Liver (tissue), 9 donors: ENCODE measurements around the gene PIGP. TPM values are rescaled to one million over a fixed set of nuclear protein-coding genes. Genes with fewer than 3 reads are reported as not detected.

Experiments used
- DNase-seq: peaks from one replicate; pipeline ENCODE4 v3.0.0-alpha.2; 2017; ENCODE audit warnings: low spot score
- H3K27ac ChIP-seq, 2 donors: one replicate each; pipeline ENCODE4 v1.7.0; 2013; ENCODE audit warnings: inconsistent platforms in 2 of 2, low read length in 2 of 2, control low read depth in 1 of 2, low read depth in 1 of 2, mild to moderate bottlenecking in 1 of 2
- H3K27me3 ChIP-seq, 4 donors: one replicate each; pipeline versions ENCODE4 v1.6.1 to v1.7.0; 2013; ENCODE audit warnings: low read length in 3 of 4, inconsistent platforms in 1 of 4, mild to moderate bottlenecking in 1 of 4, moderate library complexity in 1 of 4; ENCODE audit not compliant: control insufficient read depth in 4 of 4, insufficient read depth in 4 of 4
- H3K36me3 ChIP-seq, 4 donors: one replicate each; pipeline versions ENCODE4 v1.6.1 to v1.7.0; 2013; ENCODE audit warnings: low read length in 3 of 4, mild to moderate bottlenecking in 3 of 4, low read depth in 1 of 4, moderate library complexity in 1 of 4; ENCODE audit not compliant: control insufficient read depth in 4 of 4, insufficient read depth in 3 of 4
- H3K4me1 ChIP-seq, 4 donors: one replicate each; pipeline versions ENCODE4 v1.6.1 to v1.7.0; 2013; ENCODE audit warnings: low read length in 3 of 4, mild to moderate bottlenecking in 3 of 4, moderate library complexity in 1 of 4; ENCODE audit not compliant: control insufficient read depth in 4 of 4, insufficient read depth in 4 of 4
- H3K4me3 ChIP-seq, 3 donors: one replicate each; pipeline versions ENCODE4 v1.6.1 to v1.7.0; 2013; ENCODE audit warnings: low read length in 3 of 3, control low read depth in 1 of 3, low read depth in 1 of 3, mild to moderate bottlenecking in 1 of 3
- H3K9ac ChIP-seq, 2 donors: one replicate each; pipeline ENCODE4 v1.7.0; 2013; ENCODE audit warnings: low read length in 2 of 2, mild to moderate bottlenecking in 2 of 2, moderate library complexity in 2 of 2, control low read depth in 1 of 2, low read depth in 1 of 2
- H3K9me3 ChIP-seq, 4 donors: one replicate each; pipeline versions ENCODE4 v1.6.1 to v1.7.0; 2013; ENCODE audit warnings: low read length in 3 of 4; ENCODE audit not compliant: control insufficient read depth in 4 of 4
- EGR1 ChIP-seq, 2 donors: IDR thresholded peaks; 2 replicates each; pipeline ENCODE4 v1.6.1; 2016 to 2018; ENCODE audit warnings: antibody characterized with exemption in 2 of 2, low read depth in 2 of 2
- FOXA1 ChIP-seq: IDR thresholded peaks from 2 replicates; pipeline ENCODE4 v1.6.1; 2016; ENCODE audit warnings: antibody characterized with exemption
- FOXA2 ChIP-seq: IDR thresholded peaks from 2 replicates; pipeline ENCODE4 v1.6.1; 2016; ENCODE audit warnings: antibody characterized with exemption
- GABPA ChIP-seq, 2 donors: IDR thresholded peaks in 1 of 2; conservative IDR thresholded peaks in 1 of 2; 2 replicates each; pipeline ENCODE4 v1.6.1; 2016; ENCODE audit warnings: antibody characterized with exemption in 2 of 2, mild to moderate bottlenecking in 1 of 2, moderate library complexity in 1 of 2
- HNF4A ChIP-seq, 2 donors: conservative IDR thresholded peaks; 2 replicates each; pipeline ENCODE4 v1.6.1; 2016; ENCODE audit warnings: antibody characterized with exemption in 2 of 2, mild to moderate bottlenecking in 2 of 2
- HNF4G ChIP-seq: IDR thresholded peaks from 2 replicates; pipeline ENCODE4 v1.6.1; 2016; ENCODE audit warnings: antibody characterized with exemption
- JUND ChIP-seq, 2 donors: IDR thresholded peaks; 2 replicates each; pipeline ENCODE4 v1.6.1; 2016; ENCODE audit warnings: antibody characterized with exemption in 2 of 2
- NR2F2 ChIP-seq: IDR thresholded peaks from 2 replicates; pipeline ENCODE4 v1.6.1; 2016; ENCODE audit warnings: antibody characterized with exemption
- RAD21 ChIP-seq, 2 donors: IDR thresholded peaks; 2 replicates each; pipeline ENCODE4 v1.6.1; 2016; ENCODE audit warnings: antibody characterized with exemption in 2 of 2, mild to moderate bottlenecking in 2 of 2
- RXRA ChIP-seq, 2 donors: IDR thresholded peaks; 2 replicates each; pipeline ENCODE4 v1.6.1; 2017 to 2018; ENCODE audit warnings: antibody characterized with exemption in 2 of 2, mild to moderate bottlenecking in 1 of 2
- TAF1 ChIP-seq: conservative IDR thresholded peaks from 2 replicates; pipeline ENCODE4 v1.6.1; 2016; ENCODE audit warnings: antibody characterized with exemption, mild to moderate bottlenecking
- YY1 ChIP-seq: IDR thresholded peaks from 2 replicates; pipeline ENCODE4 v1.6.1; 2016; ENCODE audit warnings: antibody characterized with exemption, mild to moderate bottlenecking
- WGBS: extraction: QIAGEN DNeasy Blood & Tissue Kit; methylation state at CpG from one replicate; pipeline ENCODE4 v1.1.7; 2013; 5-methylcytosine and 5-hydroxymethylcytosine counted together
- polyA plus RNA-seq, 2 donors: library from polyadenylated mRNA; stranded (reverse) in 1 of 2; unstranded in 1 of 2; fragments of 200-250 nt in 1 of 2; fragments of >200 nt in 1 of 2; fragmentation: Nextera tagmentation in 1 of 2; extraction: Ambion mirVana in 1 of 2; gene quantifications; one replicate each; pipeline versions ENCODE4 v1.2.1 to v1.2.3, GENCODE V29; 2013 to 2015
- total RNA-seq, 2 donors: library from RNA; depleted of rRNA; stranded (reverse); fragments of >200 nt; gene quantifications; one replicate each; pipeline ENCODE4 v1.2.3, GENCODE V29; 2014
- TF ChIP-seq, protein P1 (sequence below): IDR thresholded peaks from 2 replicates; pipeline ENCODE4 v1.6.1; 2016; ENCODE audit warnings: antibody characterized with exemption, mild to moderate bottlenecking
- TF ChIP-seq, protein P2 (sequence below): IDR thresholded peaks from 2 replicates; pipeline ENCODE4 v1.6.1; 2016; ENCODE audit warnings: antibody characterized with exemption
- TF ChIP-seq, protein P3 (sequence below): IDR thresholded peaks from 2 replicates; pipeline ENCODE4 v1.6.1; 2016; ENCODE audit warnings: antibody characterized with exemption
- TF ChIP-seq, protein P4 (sequence below): IDR thresholded peaks from 2 replicates; pipeline ENCODE4 v1.6.1; 2016; ENCODE audit warnings: antibody characterized with exemption
- donor health status: healthy.
- donor health status: healthy.
- donor health status: healthy.
- donor health status: healthy.
- donor health status: healthy.

The PIGP gene
- total RNA-seq (1 to 10 TPM; 3.8 to 6.3 TPM), polyA plus RNA-seq (10 to 100 TPM; 17.1 to 26.2 TPM)

DNA sequence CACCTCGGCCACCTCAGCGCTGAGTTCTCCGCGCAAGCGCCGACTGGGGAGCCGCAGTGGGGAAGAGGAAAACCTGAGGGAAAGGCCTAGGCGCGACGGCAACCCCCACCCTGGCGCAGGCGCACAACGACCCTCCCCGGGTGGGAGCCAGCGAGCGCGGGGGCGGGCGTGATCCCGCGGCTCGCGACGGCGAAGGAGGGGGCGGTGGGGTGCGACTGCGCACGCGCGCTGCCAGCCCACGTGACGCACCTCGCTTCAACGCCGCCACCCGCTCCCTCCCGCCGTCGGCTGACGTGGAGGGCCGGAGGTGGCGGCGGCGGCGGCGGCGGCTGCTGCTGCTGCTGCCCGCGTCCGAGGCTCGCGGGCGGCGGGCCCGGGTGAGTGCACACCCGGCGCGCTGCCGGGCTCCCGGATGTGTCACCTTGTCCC, at the start of gene PIGP, which contains the start of gene TTC3:
TSS of gene PIGP (minus strand) at position 84 of the 429 bp plus-strand sequence. CDS start 556 bp downstream, outside the sequence.
TSS of gene TTC3 (plus strand) at position 267 of the 429 bp plus-strand sequence. CDS start 14,004 bp downstream, outside the sequence.
- Histone ChIP-seq H3K36me3 (peaks cover 0 to 9% (median 4%) of the 10 kb centered on the region in 4 donors), H3K9ac (peak within 1 kb of the TSS; percentile 87), H3K27ac (peak within 1 kb of the TSS; percentile 84 to 99), H3K4me3 (peak within 1 kb of the TSS; percentile 83 to 90 (median 83)), H3K27me3 (no peaks in the 10 kb centered on the region), H3K4me1 (peaks cover 2 to 17% (median 13%) of the 10 kb centered on the region in 4 donors), H3K9me3 (no peaks in the 10 kb centered on the region)
- DNase-seq, result peak; percentile 92
- TF ChIP-seq EGR1 (IDR thresholded peaks at IDR 0.05; ENCODE audit: low read depth in 2 of 2) (peak; percentile 90 to 99), TAF1 (no peak), FOXA2 (no peak), GABPA (IDR thresholded peaks at IDR 0.05 in 1 of 2, conservative IDR thresholded peaks at IDR 0.05 in 1 of 2) (no peak), HNF4A (conservative IDR thresholded peaks at IDR 0.05) (no peak), RXRA (IDR thresholded peaks at IDR 0.05) (no peak)
- TF ChIP-seq, protein P1, sequence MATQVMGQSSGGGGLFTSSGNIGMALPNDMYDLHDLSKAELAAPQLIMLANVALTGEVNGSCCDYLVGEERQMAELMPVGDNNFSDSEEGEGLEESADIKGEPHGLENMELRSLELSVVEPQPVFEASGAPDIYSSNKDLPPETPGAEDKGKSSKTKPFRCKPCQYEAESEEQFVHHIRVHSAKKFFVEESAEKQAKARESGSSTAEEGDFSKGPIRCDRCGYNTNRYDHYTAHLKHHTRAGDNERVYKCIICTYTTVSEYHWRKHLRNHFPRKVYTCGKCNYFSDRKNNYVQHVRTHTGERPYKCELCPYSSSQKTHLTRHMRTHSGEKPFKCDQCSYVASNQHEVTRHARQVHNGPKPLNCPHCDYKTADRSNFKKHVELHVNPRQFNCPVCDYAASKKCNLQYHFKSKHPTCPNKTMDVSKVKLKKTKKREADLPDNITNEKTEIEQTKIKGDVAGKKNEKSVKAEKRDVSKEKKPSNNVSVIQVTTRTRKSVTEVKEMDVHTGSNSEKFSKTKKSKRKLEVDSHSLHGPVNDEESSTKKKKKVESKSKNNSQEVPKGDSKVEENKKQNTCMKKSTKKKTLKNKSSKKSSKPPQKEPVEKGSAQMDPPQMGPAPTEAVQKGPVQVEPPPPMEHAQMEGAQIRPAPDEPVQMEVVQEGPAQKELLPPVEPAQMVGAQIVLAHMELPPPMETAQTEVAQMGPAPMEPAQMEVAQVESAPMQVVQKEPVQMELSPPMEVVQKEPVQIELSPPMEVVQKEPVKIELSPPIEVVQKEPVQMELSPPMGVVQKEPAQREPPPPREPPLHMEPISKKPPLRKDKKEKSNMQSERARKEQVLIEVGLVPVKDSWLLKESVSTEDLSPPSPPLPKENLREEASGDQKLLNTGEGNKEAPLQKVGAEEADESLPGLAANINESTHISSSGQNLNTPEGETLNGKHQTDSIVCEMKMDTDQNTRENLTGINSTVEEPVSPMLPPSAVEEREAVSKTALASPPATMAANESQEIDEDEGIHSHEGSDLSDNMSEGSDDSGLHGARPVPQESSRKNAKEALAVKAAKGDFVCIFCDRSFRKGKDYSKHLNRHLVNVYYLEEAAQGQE, result peak; percentile 29
- under 1% methylated on average over 61 of the region's 61 CpGs for WGBS

DNA sequence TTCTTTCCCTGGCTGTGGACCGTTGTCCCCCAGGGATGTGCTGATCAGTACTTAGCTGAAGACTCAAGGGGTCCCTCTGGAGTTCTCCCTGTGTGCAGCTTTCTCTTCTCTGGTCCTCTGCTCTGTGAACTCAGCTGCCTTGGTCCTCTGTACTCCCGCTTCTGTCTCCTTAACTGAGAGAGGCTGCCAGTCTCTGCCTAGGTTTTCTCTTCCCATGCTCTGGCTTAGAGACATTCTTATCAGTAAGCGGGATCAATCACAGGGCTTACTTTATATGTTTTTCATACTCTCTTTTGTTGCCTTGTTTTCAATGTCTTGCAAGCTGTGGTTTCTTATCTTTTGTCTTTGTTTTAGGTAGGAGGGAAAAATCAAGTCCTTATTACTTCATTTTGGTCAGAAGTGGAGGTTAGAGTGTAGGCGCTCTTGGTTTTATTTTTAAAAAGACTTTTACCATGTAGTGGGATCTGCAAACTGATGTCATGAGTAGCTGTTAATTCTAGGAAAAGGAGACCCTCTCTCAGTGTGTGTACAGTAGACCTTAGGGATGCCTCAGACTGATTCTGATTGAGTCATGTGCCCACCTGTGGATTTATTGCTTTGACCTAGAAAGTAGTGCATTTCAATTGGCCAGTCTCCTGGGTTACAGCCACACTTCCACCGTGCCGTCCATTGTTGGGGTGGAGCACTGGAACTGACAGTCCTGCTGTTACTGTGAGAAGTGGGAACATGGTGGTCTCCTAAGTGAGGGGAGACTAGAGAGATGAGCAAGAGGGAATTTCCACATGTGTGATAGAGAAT, 46.7 kb upstream of the PIGP start:
- TF ChIP-seq, protein P2, sequence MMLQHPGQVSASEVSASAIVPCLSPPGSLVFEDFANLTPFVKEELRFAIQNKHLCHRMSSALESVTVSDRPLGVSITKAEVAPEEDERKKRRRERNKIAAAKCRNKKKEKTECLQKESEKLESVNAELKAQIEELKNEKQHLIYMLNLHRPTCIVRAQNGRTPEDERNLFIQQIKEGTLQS, result no peak
- no peak for TF ChIP-seq HNF4A (conservative IDR thresholded peaks at IDR 0.05)
- no peak for TF ChIP-seq FOXA1
- no peak for TF ChIP-seq FOXA2
- no peak for TF ChIP-seq RAD21 (IDR thresholded peaks at IDR 0.05)
- TF ChIP-seq JUND (IDR thresholded peaks at IDR 0.05), result no peak
- TF ChIP-seq, protein P3, sequence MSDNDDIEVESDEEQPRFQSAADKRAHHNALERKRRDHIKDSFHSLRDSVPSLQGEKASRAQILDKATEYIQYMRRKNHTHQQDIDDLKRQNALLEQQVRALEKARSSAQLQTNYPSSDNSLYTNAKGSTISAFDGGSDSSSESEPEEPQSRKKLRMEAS, result no peak
- no peak for TF ChIP-seq TAF1
- TF ChIP-seq NR2F2, result no peak
- no peak for TF ChIP-seq HNF4G
- TF ChIP-seq, protein P1, result no peak
- no peak for TF ChIP-seq YY1
- TF ChIP-seq GABPA (IDR thresholded peaks at IDR 0.05 in 1 of 2, conservative IDR thresholded peaks at IDR 0.05 in 1 of 2), result no peak
- TF ChIP-seq RXRA (IDR thresholded peaks at IDR 0.05), result no peak
- TF ChIP-seq, protein P4, sequence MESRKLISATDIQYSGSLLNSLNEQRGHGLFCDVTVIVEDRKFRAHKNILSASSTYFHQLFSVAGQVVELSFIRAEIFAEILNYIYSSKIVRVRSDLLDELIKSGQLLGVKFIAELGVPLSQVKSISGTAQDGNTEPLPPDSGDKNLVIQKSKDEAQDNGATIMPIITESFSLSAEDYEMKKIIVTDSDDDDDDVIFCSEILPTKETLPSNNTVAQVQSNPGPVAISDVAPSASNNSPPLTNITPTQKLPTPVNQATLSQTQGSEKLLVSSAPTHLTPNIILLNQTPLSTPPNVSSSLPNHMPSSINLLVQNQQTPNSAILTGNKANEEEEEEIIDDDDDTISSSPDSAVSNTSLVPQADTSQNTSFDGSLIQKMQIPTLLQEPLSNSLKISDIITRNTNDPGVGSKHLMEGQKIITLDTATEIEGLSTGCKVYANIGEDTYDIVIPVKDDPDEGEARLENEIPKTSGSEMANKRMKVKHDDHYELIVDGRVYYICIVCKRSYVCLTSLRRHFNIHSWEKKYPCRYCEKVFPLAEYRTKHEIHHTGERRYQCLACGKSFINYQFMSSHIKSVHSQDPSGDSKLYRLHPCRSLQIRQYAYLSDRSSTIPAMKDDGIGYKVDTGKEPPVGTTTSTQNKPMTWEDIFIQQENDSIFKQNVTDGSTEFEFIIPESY, result no peak
- no peak for TF ChIP-seq EGR1 (IDR thresholded peaks at IDR 0.05; ENCODE audit: low read depth in 2 of 2)
- H3K36me3 ChIP-seq, result peaks cover 0 to 5% (median 2%) of the 10 kb centered on the region in 4 donors
- H3K9ac ChIP-seq, result no peak overlapping the region
- 91% methylated on average over 6 of the region's 6 CpGs for WGBS
- no peaks in the 10 kb centered on the region for H3K9me3 ChIP-seq
- no peaks in the 10 kb centered on the region for H3K27me3 ChIP-seq
- H3K4me1 ChIP-seq, result peaks cover 0 to 1% (median 0%) of the 10 kb centered on the region in 4 donors
- no peak overlapping the region for H3K27ac ChIP-seq
- DNase-seq, result no peak
- no peak overlapping the region for H3K4me3 ChIP-seq
